HG03159 (cell line): ENCODE data around the gene POU4F2.
"Not testable (repeated sequence)": the region's sequence is repeated elsewhere in the genome, so short reads cannot be mapped to it uniquely, and the experiment has no call there.

Source experiments
- ATAC-seq: cut with Tn5 transposase; IDR thresholded peaks from one replicate; pipeline ENCODE4 v1.9.1; 2021; ENCODE audit warnings: mild to moderate bottlenecking, moderate library complexity; ENCODE audit not compliant: unreplicated experiment

Gene POU4F2

DNA sequence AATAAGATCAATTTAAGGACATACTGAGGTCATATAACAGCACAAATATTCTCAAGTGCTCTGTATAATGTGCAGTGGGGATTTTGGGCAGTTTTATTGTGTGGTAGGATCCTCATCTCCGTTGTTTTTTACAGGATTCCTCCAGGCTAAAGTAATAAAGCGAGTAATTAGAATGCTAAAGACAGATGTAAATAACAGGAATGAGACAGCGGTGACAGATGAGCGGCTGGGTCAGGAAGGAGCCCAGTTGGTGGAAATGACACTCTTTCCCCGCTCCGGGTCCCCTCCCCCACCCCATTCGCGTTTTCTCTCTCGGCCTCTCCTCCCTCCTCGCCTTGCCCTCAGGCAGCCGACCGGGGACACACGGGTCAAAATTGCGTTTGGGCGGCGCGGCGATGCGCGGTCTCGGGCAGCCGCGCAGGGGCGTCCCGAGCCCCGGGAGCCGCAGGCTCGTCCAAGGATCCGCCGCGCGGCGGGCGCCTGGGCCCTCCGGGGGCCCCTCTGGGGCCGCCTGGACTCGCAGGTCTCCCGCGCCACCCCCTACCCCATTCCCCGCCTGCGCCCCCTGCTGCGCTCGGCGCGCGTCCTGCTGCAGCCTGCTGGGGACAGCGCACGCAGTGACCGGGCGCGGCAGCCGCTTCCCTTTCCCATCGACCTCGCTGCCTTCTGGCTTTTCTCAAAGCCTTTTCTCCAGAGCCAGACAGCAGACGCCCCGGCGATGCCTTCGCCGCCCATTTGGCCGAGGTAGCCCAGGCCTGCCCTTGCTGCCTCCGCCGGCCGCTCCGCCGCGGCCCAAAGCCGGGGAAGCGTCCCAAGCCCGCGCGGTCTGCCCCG is 16.2 kb downstream of the POU4F2 start:
- ATAC-seq: no peak

DNA sequence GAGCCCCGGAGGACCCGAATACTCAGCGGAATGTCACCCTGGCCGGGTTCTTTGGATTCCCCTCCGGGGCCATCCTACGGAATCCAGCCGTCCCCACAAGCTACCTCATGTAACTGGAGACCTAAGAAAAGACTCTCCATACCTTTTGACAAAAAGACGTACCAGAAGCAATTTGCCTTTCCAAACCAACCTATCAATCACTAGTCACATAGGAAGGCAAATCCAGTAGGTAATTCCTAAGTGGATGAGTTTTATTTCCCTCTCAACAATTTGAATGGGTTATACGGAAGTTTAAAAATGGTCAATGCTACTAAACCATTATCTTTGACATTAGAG is 16.8 kb downstream of the POU4F2 start:
- no peak for ATAC-seq

DNA sequence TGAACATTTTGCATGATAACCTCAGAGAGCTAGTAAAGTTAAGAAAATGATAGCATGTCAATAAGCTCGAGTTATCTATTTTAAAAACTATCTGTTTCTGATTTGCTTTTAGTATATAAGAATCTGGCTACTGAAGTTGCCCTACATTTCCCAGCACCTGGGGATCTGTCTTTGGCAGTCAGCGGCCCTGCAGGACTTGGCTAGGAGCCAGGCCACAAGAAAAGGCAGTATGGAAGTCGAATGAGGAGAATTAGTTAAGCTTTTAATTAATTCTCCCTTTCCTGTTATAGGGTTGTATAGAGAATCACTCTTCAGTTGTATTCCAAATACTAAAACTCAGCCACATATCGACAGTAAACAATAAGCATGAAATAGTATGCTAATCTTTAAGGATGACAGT is 22.7 kb downstream of the POU4F2 start:
- ATAC-seq: no peak

DNA sequence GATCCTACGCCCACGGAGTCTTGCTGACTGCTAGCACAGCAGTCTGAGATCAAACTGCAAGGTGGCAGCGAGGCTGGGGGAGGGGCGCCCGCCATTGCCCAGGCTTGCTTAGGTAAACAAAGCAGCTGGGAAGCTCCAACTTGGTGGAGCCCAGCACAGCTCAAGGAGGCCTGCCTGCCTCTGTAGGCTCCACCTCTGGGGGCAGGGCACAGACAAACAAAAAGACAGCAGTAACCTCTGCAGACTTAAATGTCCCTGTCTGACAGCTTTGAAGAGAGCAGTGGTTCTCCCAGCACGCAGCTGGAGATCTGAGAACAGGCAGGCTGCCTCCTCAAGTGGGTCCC is 25.2 kb downstream of the POU4F2 start:
- ATAC-seq: not testable (repeated sequence)

DNA sequence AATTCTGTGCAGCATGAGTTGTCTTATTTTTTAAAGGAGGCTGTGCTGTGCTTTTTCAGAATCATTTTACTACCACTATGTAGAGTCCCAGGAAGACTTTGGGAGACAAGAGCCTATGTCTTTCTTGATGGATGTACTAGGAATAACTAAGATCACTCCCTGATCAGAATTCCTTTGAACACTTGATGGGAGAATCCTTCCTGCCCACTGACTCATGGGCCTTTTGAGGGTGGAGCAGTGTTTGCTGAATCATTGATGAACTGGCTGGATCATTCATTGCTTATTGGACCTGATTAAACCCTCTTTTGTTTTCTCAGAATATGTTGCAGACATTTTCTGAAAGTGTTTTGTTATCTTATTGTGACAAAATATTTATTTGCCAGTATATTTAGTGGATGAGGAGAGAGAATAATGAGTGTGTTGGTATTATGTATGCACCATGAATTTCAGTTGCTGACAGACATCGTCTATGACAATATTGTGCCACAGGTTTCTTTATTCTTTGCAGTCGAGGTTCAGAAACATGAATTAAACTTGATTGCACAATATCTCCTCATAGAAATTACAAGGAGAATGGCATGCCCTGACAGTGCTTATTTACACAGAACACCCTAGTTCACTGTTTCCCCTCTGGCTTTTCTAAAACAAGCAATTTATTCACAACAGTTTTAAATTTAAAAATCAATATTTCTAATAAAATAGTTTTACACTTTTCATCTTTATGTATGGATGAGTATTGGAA is 36.3 kb downstream of the POU4F2 start:
- ATAC-seq: no peak
